GM12878 (cell line): ENCODE measurements around the gene RPS6KC1.

Source experiments
- CTCF ChIP-seq, 3 experiments: IDR thresholded peaks in 2 of 3; conservative IDR thresholded peaks in 1 of 3; 2 replicates each; pipeline ENCODE4 v1.5.1; 2011; ENCODE audit warnings: low read depth in 3 of 3, low read length in 3 of 3, mild to moderate bottlenecking in 3 of 3, control low read depth in 2 of 3, moderate library complexity in 2 of 3, inconsistent platforms in 1 of 3, mixed read lengths in 1 of 3; ENCODE audit not compliant: control insufficient read depth in 2 of 3, insufficient read depth in 1 of 3; ENCODE audit errors: extremely low read depth in 1 of 3
- E2F8 ChIP-seq: fragments of 450-650 bp; IDR thresholded peaks from 2 replicates; pipeline ENCODE4 v1.6.1; 2018; ENCODE audit warnings: mild to moderate bottlenecking, low read depth, moderate library complexity; ENCODE audit not compliant: partially characterized antibody
- ELK1 ChIP-seq: IDR thresholded peaks from 2 replicates; pipeline ENCODE4 v1.6.1; 2012; ENCODE audit warnings: low read depth, low read length, improper control_type of control experiment
- JUND ChIP-seq: IDR thresholded peaks from 2 replicates; pipeline ENCODE4 v1.6.1; 2012; ENCODE audit warnings: low read depth, mild to moderate bottlenecking, low read length, improper control_type of control experiment, moderate library complexity
- KDM1A ChIP-seq: fragments of 200-600 bp; sonication (generic); IDR thresholded peaks from 2 replicates; pipeline ENCODE4 v1.6.1; 2016; ENCODE audit warnings: borderline replicate concordance
- NBN ChIP-seq: fragments of 450-650 bp; IDR thresholded peaks from 2 replicates; pipeline ENCODE4 v1.6.1; 2016
- NR2C1 ChIP-seq: fragments of 450-650 bp; IDR thresholded peaks from 2 replicates; pipeline ENCODE4 v1.6.1; 2017; ENCODE audit warnings: antibody characterized with exemption, mild to moderate bottlenecking, moderate library complexity
- POLR2A ChIP-seq: IDR thresholded peaks from 2 replicates; pipeline ENCODE4 v1.6.1; 2011; ENCODE audit warnings: low read depth, mild to moderate bottlenecking, low read length
- RAD21 ChIP-seq: IDR thresholded peaks from 2 replicates; pipeline ENCODE4 v1.6.1; 2011; ENCODE audit warnings: mild to moderate bottlenecking, low read depth, low read length, moderate library complexity; ENCODE audit not compliant: insufficient read depth
- SP1 ChIP-seq: IDR thresholded peaks from one replicate; pipeline ENCODE4 v1.6.1; 2011; ENCODE audit warnings: low read depth, low read length
- TAF1 ChIP-seq: IDR thresholded peaks from 2 replicates; pipeline ENCODE4 v1.6.1; 2011; ENCODE audit warnings: mild to moderate bottlenecking, low read depth, low read length, borderline replicate concordance
- ZBED1 ChIP-seq: IDR thresholded peaks from 2 replicates; pipeline ENCODE4 v1.6.1; 2016; ENCODE audit warnings: borderline replicate concordance

GRCh38 chr1:213154056-213154685, 103.1 kb downstream of the RPS6KC1 start:
- TF ChIP-seq ZBED1 (no peak), E2F8 (no peak), NR2C1 (no peak), JUND (no peak), KDM1A (no peak), POLR2A (no peak), NBN (no peak), ELK1 (no peak), SP1 (no peak), TAF1 (no peak), CTCF (IDR thresholded peaks at IDR 0.05 in 2 of 3, conservative IDR thresholded peaks at IDR 0.05 in 1 of 3; ENCODE audit: control insufficient read depth in 2 of 3, extremely low read depth in 1 of 3, insufficient read depth in 1 of 3, low read depth in 3 of 3, low read length in 3 of 3) (no peak), RAD21 (no peak)
